Upper lobe of right lung (tissue), 1 donor: Measurements from ENCODE around the gene SANBR. TPM values are rescaled to one million over a fixed set of nuclear protein-coding genes. Genes with fewer than 3 reads are reported as not detected.
A peak's percentile ranks its signal among the peaks of the same experiment; 100 is the strongest.

Experiments
- ATAC-seq: fragments of 200-7000 bp; cut with Tn5 transposase; one replicate; pipeline ENCODE4 v1.9.1; 2020; ENCODE audit warnings: mild to moderate bottlenecking, moderate library complexity
- DNase-seq: peaks from one replicate; pipeline ENCODE4 v3.0.0-alpha.2; 2020
- H3K27ac ChIP-seq: fragments of 200-600 bp; one replicate; pipeline ENCODE4 v1.8.0; 2022
- H3K27me3 ChIP-seq: fragments of 200-600 bp; one replicate; pipeline ENCODE4 v1.8.0; 2022; ENCODE audit warnings: mild to moderate bottlenecking
- H3K36me3 ChIP-seq: fragments of 200-600 bp; one replicate; pipeline ENCODE4 v1.8.0; 2022
- H3K4me1 ChIP-seq: fragments of 200-600 bp; one replicate; pipeline ENCODE4 v1.8.0; 2022
- H3K4me3 ChIP-seq: fragments of 200-600 bp; one replicate; pipeline ENCODE4 v1.8.0; 2022; ENCODE audit warnings: mild to moderate bottlenecking
- H3K9me3 ChIP-seq: fragments of 200-600 bp; one replicate; pipeline ENCODE4 v1.8.0; 2022
- CTCF ChIP-seq: fragments of 200-600 bp; IDR thresholded peaks from one replicate; pipeline ENCODE4 v1.8.0; 2022; ENCODE audit warnings: antibody characterized with exemption
- intact Hi-C: fragments of 100-400 bp; cut with DNase I; formaldehyde crosslinking; loops from one replicate; pipeline ENCODE4 v1.11.0; 2022
- total RNA-seq: library from RNA; stranded (reverse); fragmentation: NEBNext Ultra II Directional; extraction: Animal tissue kit (Norgen Biotek cat#: 25700); gene quantifications from one replicate; pipeline ENCODE4 v1.2.1, GENCODE V29; 2021
- donor health status: DM: no; HTN: yes; CAD: no; lungs with severe emphysema.

The SANBR gene
- total RNA-seq, 1 donor from 2014 or later = 11.1 TPM

- peaks cover 15% of the 10 kb centered on the region for H3K4me1 ChIP-seq
- intact Hi-C loops = no loop called here
- no peak for TF ChIP-seq CTCF
- H3K4me3 ChIP-seq = no peak overlapping the region
- no peaks in the 10 kb centered on the region for H3K9me3 ChIP-seq
- DNase-seq (no peak), ATAC-seq (no peak)
- peaks cover 4% of the 10 kb centered on the region for H3K36me3 ChIP-seq
- H3K27me3 ChIP-seq = no peaks in the 10 kb centered on the region
- no peak overlapping the region for H3K27ac ChIP-seq
Observed at GRCh38 chr2:61042807-61043206, 22.9 kb upstream of the SANBR start.

- H3K27me3 ChIP-seq = no peaks in the 10 kb centered on the region
- peaks cover 15% of the 10 kb centered on the region for H3K4me1 ChIP-seq
- H3K36me3 ChIP-seq = peaks cover 22% of the 10 kb centered on the region
- H3K27ac ChIP-seq = no peak overlapping the region
- intact Hi-C loops = no loop called here
- DNase-seq = no peak
- H3K4me3 ChIP-seq = no peak overlapping the region
- no peak for ATAC-seq
- H3K9me3 ChIP-seq = no peaks in the 10 kb centered on the region
- TF ChIP-seq CTCF = no peak
Observed at GRCh38 chr2:61044636-61045035, 21.0 kb upstream of the SANBR start.

GRCh38 chr2:61045226-61045625 lies 20.4 kb upstream of the SANBR start:
- Histone ChIP-seq H3K4me3 (no peak overlapping the region), H3K36me3 (peaks cover 28% of the 10 kb centered on the region), H3K9me3 (no peaks in the 10 kb centered on the region), H3K27ac (no peak overlapping the region), H3K27me3 (no peaks in the 10 kb centered on the region), H3K4me1 (peaks cover 15% of the 10 kb centered on the region)
- no peak for TF ChIP-seq CTCF
- intact Hi-C loops = no loop called here
- ATAC-seq = no peak
- no peak for DNase-seq

- no peak for DNase-seq
- intact Hi-C loops = no loop called here
- Histone ChIP-seq H3K27ac (no peak overlapping the region), H3K4me3 (no peak overlapping the region), H3K27me3 (no peaks in the 10 kb centered on the region), H3K36me3 (peaks cover 35% of the 10 kb centered on the region), H3K4me1 (peaks cover 15% of the 10 kb centered on the region), H3K9me3 (no peaks in the 10 kb centered on the region)
- peak; percentile 31 for ATAC-seq
- no peak for TF ChIP-seq CTCF
Observed at GRCh38 chr2:61045999-61046398, 19.7 kb upstream of the SANBR start.

- intact Hi-C loops = no loop called here
- Histone ChIP-seq H3K4me3 (no peak overlapping the region), H3K4me1 (no peaks in the 10 kb centered on the region), H3K27ac (no peak overlapping the region), H3K27me3 (no peaks in the 10 kb centered on the region), H3K36me3 (peaks cover 25% of the 10 kb centered on the region), H3K9me3 (no peaks in the 10 kb centered on the region)
- no peak for ATAC-seq
- TF ChIP-seq CTCF = no peak
- no peak for DNase-seq
Observed at GRCh38 chr2:61055557-61055956, 10.1 kb upstream of the SANBR start.

- intact Hi-C loops = no loop called here
- no peak for DNase-seq
- H3K27ac ChIP-seq = no peak overlapping the region
- TF ChIP-seq CTCF = no peak
- no peak for ATAC-seq
- H3K4me3 ChIP-seq = no peak overlapping the region
- H3K4me1 ChIP-seq = no peaks in the 10 kb centered on the region
- no peaks in the 10 kb centered on the region for H3K27me3 ChIP-seq
- no peaks in the 10 kb centered on the region for H3K9me3 ChIP-seq
- H3K36me3 ChIP-seq = peaks cover 8% of the 10 kb centered on the region
Observed at GRCh38 chr2:61057562-61057961, 8.1 kb upstream of the SANBR start.
